AG09309 (cell line): ENCODE measurements around the gene ANGPTL4.

ENCODE experiments used
- DNase-seq: peaks from one replicate; pipeline ENCODE4 v3.0.0-alpha.2; 2010; ENCODE audit warnings: low read depth
- H3K4me3 ChIP-seq: 2 replicates; pipeline ENCODE4 v1.5.1; 2011; ENCODE audit warnings: mild to moderate bottlenecking, low read depth, low read length, moderate library complexity; ENCODE audit not compliant: control insufficient read depth
- CTCF ChIP-seq: IDR thresholded peaks from 2 replicates; pipeline ENCODE4 v1.5.1; 2011; ENCODE audit warnings: mild to moderate bottlenecking, low read depth, low read length, inconsistent platforms; ENCODE audit not compliant: insufficient read depth, control insufficient read depth; ENCODE audit errors: missing control alignments

The ANGPTL4 gene

GRCh38 chr19:8386990-8387389 lies 23.0 kb downstream of the ANGPTL4 start:
- no peak overlapping the region for H3K4me3 ChIP-seq
- DNase-seq = no peak
- TF ChIP-seq CTCF = no peak

GRCh38 chr19:8387688-8388611 lies 24.0 kb downstream of the ANGPTL4 start:
- no peak overlapping the region for H3K4me3 ChIP-seq
- no peak for DNase-seq
- TF ChIP-seq CTCF = no peak

GRCh38 chr19:8388612-8388958 lies 24.6 kb downstream of the ANGPTL4 start:
- no peak for TF ChIP-seq CTCF
- no peak overlapping the region for H3K4me3 ChIP-seq
- no peak for DNase-seq

- peak; percentile 99 for DNase-seq
- no peak for TF ChIP-seq CTCF
- peak within 1 kb of the TSS; percentile 66 for H3K4me3 ChIP-seq
These were observed 26.1 kb downstream of the ANGPTL4 start, which contains the start of gene RAB11B for GRCh38 chr19:8389891-8390616. TSS of gene RAB11B (plus strand) at chr19:8390360. CDS start at chr19:8390417, 57 bp downstream.

GRCh38 chr19:8390617-8390981 lies 26.6 kb downstream of the ANGPTL4 start:
- peak overlapping the region; percentile 66 for H3K4me3 ChIP-seq
- peak; percentile 53 for DNase-seq
- no peak for TF ChIP-seq CTCF

- no peak for DNase-seq
- peak overlapping the region; percentile 66; the same call in 1 of the 2 replicates for H3K4me3 ChIP-seq
- TF ChIP-seq CTCF = no peak
These were observed 27.5 kb downstream of the ANGPTL4 start for GRCh38 chr19:8391198-8392016.
